PC-9 (cell line): ENCODE data around the gene XXYLT1.

ENCODE experiments used
- EZH2 ChIP-seq: fragments of 200-600 bp; sonication (generic); IDR thresholded peaks from 2 replicates; pipeline ENCODE4 v1.8.0; 2017; ENCODE audit warnings: antibody characterized with exemption, low read depth
- TF ChIP-seq, protein P1 (sequence below): fragments of 200-600 bp; sonication (generic); conservative IDR thresholded peaks from 2 replicates; pipeline ENCODE4 v1.6.1; 2017; ENCODE audit warnings: mixed run types, antibody characterized with exemption, mild to moderate bottlenecking, moderate library complexity

DNA sequence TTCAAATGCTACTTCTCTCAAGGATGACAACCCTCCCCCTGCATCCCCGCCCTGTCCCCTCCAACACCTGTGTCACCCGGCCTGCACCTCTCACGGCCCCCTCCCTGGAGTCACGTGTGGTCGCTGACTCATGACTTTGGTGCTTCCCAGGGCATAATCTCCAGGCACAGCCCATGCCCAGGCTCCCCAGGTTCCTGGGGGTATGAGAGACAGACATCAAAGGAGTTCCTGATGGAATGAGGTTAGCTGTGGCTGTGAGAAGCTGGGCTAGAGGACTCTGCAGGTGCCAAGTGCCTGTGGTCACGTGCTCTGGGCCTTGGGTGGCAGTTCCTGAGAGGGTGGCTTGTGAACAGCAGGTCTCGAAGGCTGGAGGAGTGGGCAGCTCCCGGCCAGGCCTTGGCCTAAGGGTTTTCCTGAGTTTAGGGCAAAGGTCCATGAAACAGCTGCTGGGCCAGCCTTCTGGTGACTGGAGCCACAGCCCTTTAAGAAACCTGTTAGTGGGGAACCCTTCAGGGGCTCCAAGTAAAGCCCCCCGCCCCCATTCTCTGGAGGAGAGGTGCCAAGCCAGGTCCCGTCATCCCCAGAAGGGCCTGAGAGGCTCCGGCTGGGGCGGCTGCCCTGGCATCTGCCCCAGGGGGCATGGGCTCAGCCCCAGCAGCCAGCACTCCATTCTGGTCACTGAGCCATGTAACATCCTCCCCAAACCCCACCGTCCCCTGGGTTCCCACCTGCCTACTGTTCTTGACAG, 230.0 kb downstream of the XXYLT1 start:
- TF ChIP-seq, protein P1, sequence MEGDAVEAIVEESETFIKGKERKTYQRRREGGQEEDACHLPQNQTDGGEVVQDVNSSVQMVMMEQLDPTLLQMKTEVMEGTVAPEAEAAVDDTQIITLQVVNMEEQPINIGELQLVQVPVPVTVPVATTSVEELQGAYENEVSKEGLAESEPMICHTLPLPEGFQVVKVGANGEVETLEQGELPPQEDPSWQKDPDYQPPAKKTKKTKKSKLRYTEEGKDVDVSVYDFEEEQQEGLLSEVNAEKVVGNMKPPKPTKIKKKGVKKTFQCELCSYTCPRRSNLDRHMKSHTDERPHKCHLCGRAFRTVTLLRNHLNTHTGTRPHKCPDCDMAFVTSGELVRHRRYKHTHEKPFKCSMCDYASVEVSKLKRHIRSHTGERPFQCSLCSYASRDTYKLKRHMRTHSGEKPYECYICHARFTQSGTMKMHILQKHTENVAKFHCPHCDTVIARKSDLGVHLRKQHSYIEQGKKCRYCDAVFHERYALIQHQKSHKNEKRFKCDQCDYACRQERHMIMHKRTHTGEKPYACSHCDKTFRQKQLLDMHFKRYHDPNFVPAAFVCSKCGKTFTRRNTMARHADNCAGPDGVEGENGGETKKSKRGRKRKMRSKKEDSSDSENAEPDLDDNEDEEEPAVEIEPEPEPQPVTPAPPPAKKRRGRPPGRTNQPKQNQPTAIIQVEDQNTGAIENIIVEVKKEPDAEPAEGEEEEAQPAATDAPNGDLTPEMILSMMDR: no peak
- TF ChIP-seq EZH2: no peak
